ENCODE measurements around the gene ATP11C.

The ATP11C gene

GRCh38 chrX:139924696-139925095 lies 8.2 kb downstream of the ATP11C start:
- TF ChIP-seq, protein P1, sequence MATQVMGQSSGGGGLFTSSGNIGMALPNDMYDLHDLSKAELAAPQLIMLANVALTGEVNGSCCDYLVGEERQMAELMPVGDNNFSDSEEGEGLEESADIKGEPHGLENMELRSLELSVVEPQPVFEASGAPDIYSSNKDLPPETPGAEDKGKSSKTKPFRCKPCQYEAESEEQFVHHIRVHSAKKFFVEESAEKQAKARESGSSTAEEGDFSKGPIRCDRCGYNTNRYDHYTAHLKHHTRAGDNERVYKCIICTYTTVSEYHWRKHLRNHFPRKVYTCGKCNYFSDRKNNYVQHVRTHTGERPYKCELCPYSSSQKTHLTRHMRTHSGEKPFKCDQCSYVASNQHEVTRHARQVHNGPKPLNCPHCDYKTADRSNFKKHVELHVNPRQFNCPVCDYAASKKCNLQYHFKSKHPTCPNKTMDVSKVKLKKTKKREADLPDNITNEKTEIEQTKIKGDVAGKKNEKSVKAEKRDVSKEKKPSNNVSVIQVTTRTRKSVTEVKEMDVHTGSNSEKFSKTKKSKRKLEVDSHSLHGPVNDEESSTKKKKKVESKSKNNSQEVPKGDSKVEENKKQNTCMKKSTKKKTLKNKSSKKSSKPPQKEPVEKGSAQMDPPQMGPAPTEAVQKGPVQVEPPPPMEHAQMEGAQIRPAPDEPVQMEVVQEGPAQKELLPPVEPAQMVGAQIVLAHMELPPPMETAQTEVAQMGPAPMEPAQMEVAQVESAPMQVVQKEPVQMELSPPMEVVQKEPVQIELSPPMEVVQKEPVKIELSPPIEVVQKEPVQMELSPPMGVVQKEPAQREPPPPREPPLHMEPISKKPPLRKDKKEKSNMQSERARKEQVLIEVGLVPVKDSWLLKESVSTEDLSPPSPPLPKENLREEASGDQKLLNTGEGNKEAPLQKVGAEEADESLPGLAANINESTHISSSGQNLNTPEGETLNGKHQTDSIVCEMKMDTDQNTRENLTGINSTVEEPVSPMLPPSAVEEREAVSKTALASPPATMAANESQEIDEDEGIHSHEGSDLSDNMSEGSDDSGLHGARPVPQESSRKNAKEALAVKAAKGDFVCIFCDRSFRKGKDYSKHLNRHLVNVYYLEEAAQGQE (IDR thresholded peaks at IDR 0.05; ENCODE audit: insufficient read depth in 1 of 2, low read depth in 2 of 2, low read length in 2 of 2) = no peak
- no peak for TF ChIP-seq FOXP2 (optimal IDR thresholded peaks at IDR 0.05; ENCODE audit: borderline replicate concordance, extremely low read depth, extremely low read length, insufficient read depth)
- TF ChIP-seq TAF1 (IDR thresholded peaks at IDR 0.05; ENCODE audit: borderline replicate concordance, insufficient read depth, low read length) = no peak
- TF ChIP-seq SIN3A (IDR thresholded peaks at IDR 0.05; ENCODE audit: borderline replicate concordance, insufficient read depth, low read length) = no peak
- no peak for TF ChIP-seq POLR2AphosphoS5 (IDR thresholded peaks at IDR 0.05; ENCODE audit: low read depth, low read length)

- TF ChIP-seq POLR2AphosphoS5 (IDR thresholded peaks at IDR 0.05; ENCODE audit: low read depth, low read length) (no peak), FOXP2 (optimal IDR thresholded peaks at IDR 0.05; ENCODE audit: borderline replicate concordance, extremely low read depth, extremely low read length, insufficient read depth) (no peak), SIN3A (IDR thresholded peaks at IDR 0.05; ENCODE audit: borderline replicate concordance, insufficient read depth, low read length) (no peak), TAF1 (IDR thresholded peaks at IDR 0.05; ENCODE audit: borderline replicate concordance, insufficient read depth, low read length) (no peak)
- TF ChIP-seq, protein P1 (IDR thresholded peaks at IDR 0.05; ENCODE audit: insufficient read depth in 1 of 2, low read depth in 2 of 2, low read length in 2 of 2) = no peak
These were observed 8.7 kb downstream of the ATP11C start for GRCh38 chrX:139924069-139924695.

- no peak for TF ChIP-seq FOXP2 (optimal IDR thresholded peaks at IDR 0.05; ENCODE audit: borderline replicate concordance, extremely low read depth, extremely low read length, insufficient read depth)
- TF ChIP-seq POLR2AphosphoS5 (IDR thresholded peaks at IDR 0.05; ENCODE audit: low read depth, low read length) = no peak
- no peak for TF ChIP-seq TAF1 (IDR thresholded peaks at IDR 0.05; ENCODE audit: borderline replicate concordance, insufficient read depth, low read length)
- TF ChIP-seq, protein P1 (IDR thresholded peaks at IDR 0.05; ENCODE audit: insufficient read depth in 1 of 2, low read depth in 2 of 2, low read length in 2 of 2) = no peak
- no peak for TF ChIP-seq SIN3A (IDR thresholded peaks at IDR 0.05; ENCODE audit: borderline replicate concordance, insufficient read depth, low read length)
These were observed 12.5 kb downstream of the ATP11C start for GRCh38 chrX:139920316-139920715.

GRCh38 chrX:139914421-139914820 lies 18.4 kb downstream of the ATP11C start:
- no peak for TF ChIP-seq TAF1 (IDR thresholded peaks at IDR 0.05; ENCODE audit: borderline replicate concordance, insufficient read depth, low read length)
- TF ChIP-seq FOXP2 (optimal IDR thresholded peaks at IDR 0.05; ENCODE audit: borderline replicate concordance, extremely low read depth, extremely low read length, insufficient read depth) = no peak
- TF ChIP-seq SIN3A (IDR thresholded peaks at IDR 0.05; ENCODE audit: borderline replicate concordance, insufficient read depth, low read length) = no peak
- TF ChIP-seq POLR2AphosphoS5 (IDR thresholded peaks at IDR 0.05; ENCODE audit: low read depth, low read length) = no peak
- TF ChIP-seq, protein P1 (IDR thresholded peaks at IDR 0.05; ENCODE audit: insufficient read depth in 1 of 2, low read depth in 2 of 2, low read length in 2 of 2) = no peak
